HUES64 (cell line): ENCODE data around the gene CENPK. TPM values are rescaled to one million over a fixed set of nuclear protein-coding genes. Genes with fewer than 3 reads are reported as not detected.
"Not testable (repeated sequence)": the region's sequence is repeated elsewhere in the genome, so short reads cannot be mapped to it uniquely, and the experiment has no call there.

Experiments used
- H3K27ac ChIP-seq: 2 replicates; pipeline ENCODE4 v1.7.0; 2013; ENCODE audit warnings: low read depth, low read length, inconsistent platforms
- H3K27me3 ChIP-seq: 2 replicates; pipeline ENCODE4 v1.6.1; 2013; ENCODE audit warnings: mild to moderate bottlenecking, low read length; ENCODE audit not compliant: insufficient read depth
- H3K36me3 ChIP-seq: 2 replicates; pipeline ENCODE4 v1.6.1; 2013; ENCODE audit warnings: mild to moderate bottlenecking, low read length; ENCODE audit not compliant: insufficient read depth
- H3K4me1 ChIP-seq: 2 replicates; pipeline ENCODE4 v1.6.1; 2013; ENCODE audit warnings: mild to moderate bottlenecking, low read length, moderate library complexity; ENCODE audit not compliant: insufficient read depth
- H3K4me3 ChIP-seq: 2 replicates; pipeline ENCODE4 v1.5.1; 2013; ENCODE audit warnings: mild to moderate bottlenecking, low read length, moderate library complexity
- H3K9ac ChIP-seq: 2 replicates; pipeline ENCODE4 v1.6.1; 2013; ENCODE audit warnings: mild to moderate bottlenecking, low read depth, low read length
- H3K9me3 ChIP-seq: 2 replicates; pipeline ENCODE4 v1.6.1; 2013; ENCODE audit warnings: low read depth, low read length; ENCODE audit not compliant: insufficient read depth
- WGBS: fragments of 150-250, 120-280 bp; methylation state at CpG from one replicate; pipeline ENCODE4 v1.1.7; 2013; ENCODE audit warnings: missing lambda C conversion rate; 5-methylcytosine and 5-hydroxymethylcytosine counted together
- polyA plus RNA-seq, 2 experiments: library from polyadenylated mRNA; stranded (reverse); fragments of 50-300 nt; gene quantifications; one replicate each; pipeline ENCODE4 v1.2.3, GENCODE V29; 2013

Gene CENPK, protein sequence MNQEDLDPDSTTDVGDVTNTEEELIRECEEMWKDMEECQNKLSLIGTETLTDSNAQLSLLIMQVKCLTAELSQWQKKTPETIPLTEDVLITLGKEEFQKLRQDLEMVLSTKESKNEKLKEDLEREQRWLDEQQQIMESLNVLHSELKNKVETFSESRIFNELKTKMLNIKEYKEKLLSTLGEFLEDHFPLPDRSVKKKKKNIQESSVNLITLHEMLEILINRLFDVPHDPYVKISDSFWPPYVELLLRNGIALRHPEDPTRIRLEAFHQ
- 40.4 TPM for polyA plus RNA-seq (2013, experiment 1 of 2)
- polyA plus RNA-seq (2013, experiment 2 of 2): 45.1 TPM

GRCh38 chr5:65562731-65563701 is at the start of gene CENPK, which contains the start of gene PPWD1:
Gene CENPK (minus strand): TSS chr5:65563168. CDS start chr5:65554907, 8,261 bp downstream.
Gene PPWD1 (plus strand): TSS chr5:65563296. CDS start chr5:65563311, 15 bp downstream.
- peak within 1 kb of the TSS; percentile 95 for H3K9ac ChIP-seq
- WGBS: under 1% methylated on average over 50 of the region's 54 CpGs
- peaks cover 11% of the 10 kb centered on the region; the same call in 1 of the 2 replicates for H3K4me1 ChIP-seq
- peak within 1 kb of the TSS; percentile 94 for H3K27ac ChIP-seq
- H3K4me3 ChIP-seq: peak within 1 kb of the TSS; percentile 88
- H3K27me3 ChIP-seq: no peaks in the 10 kb centered on the region
- H3K9me3 ChIP-seq: no peaks in the 10 kb centered on the region
- H3K36me3 ChIP-seq: peaks cover 37% of the 10 kb centered on the region

DNA sequence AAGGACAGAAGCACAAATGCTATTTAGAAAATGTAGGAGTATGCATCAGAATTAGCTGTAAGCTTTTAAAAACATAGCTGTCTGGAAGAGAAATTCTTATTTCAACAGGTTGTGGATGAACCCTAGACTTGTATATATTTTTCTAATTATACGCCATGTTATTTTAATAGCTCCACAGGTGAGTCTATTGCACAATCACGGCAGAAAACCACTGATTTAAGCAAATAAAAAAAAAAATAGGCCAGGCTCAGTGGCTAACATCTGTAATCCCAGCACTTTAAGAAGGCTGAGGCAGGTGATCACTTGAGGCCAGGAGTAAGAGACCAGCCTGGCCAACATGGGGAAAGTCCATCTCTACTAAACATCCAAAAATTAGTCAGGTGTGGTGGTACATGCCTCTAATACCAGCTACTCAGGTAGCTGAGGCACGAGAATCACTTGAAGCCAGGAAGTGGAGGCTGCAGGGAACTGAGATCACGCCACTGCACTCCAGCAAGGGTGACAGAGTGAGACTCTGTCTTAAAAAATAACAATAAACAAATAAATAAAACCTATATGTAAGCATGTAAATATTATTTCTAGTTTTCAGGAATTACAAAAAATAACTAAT is 49.4 kb upstream of the CENPK start:
- WGBS: 96% methylated on average over 3 of the region's 4 CpGs
- Histone ChIP-seq H3K4me3 (no peak overlapping the region), H3K4me1 (no peaks in the 10 kb centered on the region), H3K36me3 (peaks cover 82% of the 10 kb centered on the region), H3K27ac (no peak overlapping the region), H3K9ac (no peak overlapping the region), H3K27me3 (no peaks in the 10 kb centered on the region), H3K9me3 (no peaks in the 10 kb centered on the region)

GRCh38 chr5:65611524-65611923 is 48.6 kb upstream of the CENPK start:
- no peaks in the 10 kb centered on the region for H3K4me1 ChIP-seq
- H3K9me3 ChIP-seq: no peaks in the 10 kb centered on the region
- H3K36me3 ChIP-seq: peaks cover 86% of the 10 kb centered on the region
- H3K9ac ChIP-seq: no peak overlapping the region
- 90% methylated on average over 3 of the region's 3 CpGs for WGBS
- H3K27me3 ChIP-seq: no peaks in the 10 kb centered on the region
- H3K27ac ChIP-seq: no peak overlapping the region
- H3K4me3 ChIP-seq: no peak overlapping the region

DNA sequence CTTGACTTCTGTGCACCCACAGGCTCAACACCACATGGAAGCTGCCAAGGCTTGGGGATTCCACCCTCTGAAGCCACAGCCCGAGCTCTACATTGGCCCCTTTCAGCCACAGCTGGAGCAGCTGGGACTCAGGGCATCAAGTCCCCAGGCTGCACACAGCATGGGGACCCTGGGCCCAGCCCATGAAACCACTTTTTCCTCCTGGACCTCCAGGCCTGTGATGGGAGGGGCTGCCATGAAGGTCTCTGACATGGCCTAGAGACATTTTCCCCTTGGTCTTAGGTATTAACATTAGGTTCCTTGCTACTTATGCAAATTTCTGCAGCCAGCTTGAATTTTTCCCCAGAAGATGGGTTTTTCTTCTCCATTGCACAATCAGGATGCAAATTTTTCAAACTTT is 38.8 kb upstream of the CENPK start:
- H3K9me3 ChIP-seq: peaks cover 13% of the 10 kb centered on the region; the same call in 1 of the 2 replicates
- not testable (repeated sequence) for H3K27me3 ChIP-seq, H3K9ac ChIP-seq, H3K4me3 ChIP-seq, H3K4me1 ChIP-seq, H3K27ac ChIP-seq
- 96% methylated on average over 1 of the region's 1 CpG for WGBS
- H3K36me3 ChIP-seq: peaks cover 84% of the 10 kb centered on the region

DNA sequence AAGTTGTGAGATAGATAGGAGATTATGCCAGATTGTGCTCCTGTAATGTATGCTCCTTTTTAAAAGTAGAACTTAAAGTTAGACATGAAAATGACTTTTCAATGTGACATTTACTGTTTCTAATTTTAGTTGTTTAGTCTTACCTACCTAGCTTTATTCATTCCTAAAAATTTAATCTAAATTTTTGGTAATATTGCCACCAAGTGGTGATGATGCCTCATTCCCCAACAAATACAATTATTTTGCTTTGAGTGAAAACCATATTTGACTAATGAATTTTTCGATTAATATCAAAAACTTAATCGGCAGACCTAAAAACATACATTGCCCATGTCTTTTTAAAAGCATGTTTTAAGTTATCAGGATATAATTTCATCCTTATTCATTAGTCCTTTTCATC is 25.7 kb upstream of the CENPK start:
- no peaks in the 10 kb centered on the region for H3K27me3 ChIP-seq
- H3K4me3 ChIP-seq: no peak overlapping the region
- no peak overlapping the region for H3K27ac ChIP-seq
- H3K9ac ChIP-seq: no peak overlapping the region
- H3K9me3 ChIP-seq: no peaks in the 10 kb centered on the region
- no peaks in the 10 kb centered on the region for H3K4me1 ChIP-seq
- 100% methylated on average over 1 of the region's 2 CpGs for WGBS
- peaks cover 93% of the 10 kb centered on the region for H3K36me3 ChIP-seq

DNA sequence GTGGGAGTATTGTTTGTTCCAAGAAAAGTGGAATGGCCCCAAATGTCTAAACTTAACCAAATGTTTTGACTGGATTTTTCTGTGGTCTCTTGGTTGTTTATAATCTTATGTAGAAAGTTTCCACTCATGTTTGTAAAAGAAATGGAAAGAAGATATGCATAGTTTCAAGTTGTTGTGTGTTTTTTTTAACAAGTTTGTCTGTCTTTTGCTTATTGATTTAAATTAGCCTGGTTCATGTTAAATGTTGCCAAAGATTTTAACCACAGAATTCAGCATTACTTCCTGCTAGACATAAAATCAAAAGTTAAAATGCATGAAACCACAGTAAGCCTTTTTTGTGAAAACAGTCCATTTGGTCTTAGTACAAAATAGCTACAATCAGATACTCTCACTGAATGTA is 14.2 kb upstream of the CENPK start:
- H3K4me3 ChIP-seq: no peak overlapping the region
- peaks cover 88% of the 10 kb centered on the region for H3K36me3 ChIP-seq
- no peak overlapping the region for H3K9ac ChIP-seq
- no peak overlapping the region for H3K27ac ChIP-seq
- H3K27me3 ChIP-seq: no peaks in the 10 kb centered on the region
- H3K9me3 ChIP-seq: no peaks in the 10 kb centered on the region
- no peaks in the 10 kb centered on the region for H3K4me1 ChIP-seq

DNA sequence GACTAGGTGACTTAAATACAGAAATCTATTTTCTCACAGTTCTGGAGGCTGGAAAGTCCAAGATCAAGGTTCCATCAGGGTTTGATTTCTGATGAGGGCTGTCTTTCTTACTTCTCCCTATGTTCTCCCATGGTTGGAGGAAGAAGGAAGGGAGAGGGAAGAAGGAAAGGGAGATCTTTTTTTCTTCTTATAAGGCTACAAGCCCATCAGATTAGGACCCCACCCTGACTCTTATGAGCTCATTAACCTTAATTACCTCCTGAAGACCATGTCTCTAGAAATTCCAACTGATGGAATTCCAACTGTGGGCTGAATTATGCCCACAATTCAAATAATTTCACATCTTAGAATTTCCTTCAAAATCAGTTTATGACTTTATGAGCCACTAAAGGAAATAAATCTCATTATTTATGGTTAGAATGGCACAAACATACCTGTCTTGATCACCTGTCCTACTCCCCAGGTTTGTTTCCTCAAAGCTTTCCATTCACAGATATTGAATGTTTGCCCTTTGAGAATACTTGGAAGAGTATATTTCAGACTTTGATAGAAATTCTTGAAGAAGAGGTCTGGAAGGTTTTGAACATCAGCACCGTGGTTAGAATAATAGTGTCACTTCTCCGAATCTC is 7.7 kb upstream of the CENPK start:
- Histone ChIP-seq H3K4me1 (no peaks in the 10 kb centered on the region), H3K9me3 (no peaks in the 10 kb centered on the region), H3K27ac (no peak overlapping the region), H3K4me3 (no peak overlapping the region), H3K36me3 (peaks cover 77% of the 10 kb centered on the region), H3K9ac (no peak overlapping the region), H3K27me3 (no peaks in the 10 kb centered on the region)
- WGBS: 98% methylated on average over 2 of the region's 2 CpGs

- no peaks in the 10 kb centered on the region for H3K27me3 ChIP-seq
- no peak overlapping the region for H3K4me3 ChIP-seq
- H3K9ac ChIP-seq: no peak overlapping the region
- WGBS: 96% methylated on average over 5 of the region's 5 CpGs
- H3K4me1 ChIP-seq: peaks cover 11% of the 10 kb centered on the region; the same call in 1 of the 2 replicates
- no peak overlapping the region for H3K27ac ChIP-seq
- H3K36me3 ChIP-seq: peaks cover 40% of the 10 kb centered on the region
- H3K9me3 ChIP-seq: no peaks in the 10 kb centered on the region
Observed at GRCh38 chr5:65566505-65566904, 3.5 kb upstream of the CENPK start.

DNA sequence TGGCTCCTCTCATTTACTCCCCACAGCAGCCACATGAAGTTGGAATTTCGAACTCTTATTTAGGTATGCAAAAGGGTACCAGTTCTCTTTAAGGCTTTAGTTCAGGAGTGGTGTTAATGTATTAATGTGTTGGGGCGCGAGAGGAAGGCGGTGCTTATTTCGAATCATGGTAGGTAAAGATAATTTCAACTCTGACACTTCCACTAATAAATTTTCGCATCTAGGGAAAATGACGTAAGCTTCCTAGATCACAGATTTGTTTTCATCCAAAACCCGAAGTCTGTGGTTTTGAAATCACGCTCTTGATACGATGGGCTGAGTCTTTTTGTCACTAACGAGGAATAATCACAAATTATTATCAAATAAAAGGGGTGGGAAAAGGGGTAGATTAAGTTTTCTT is 809 bp upstream of the CENPK start:
- H3K27ac ChIP-seq: peak overlapping the region; percentile 94; the same call in 1 of the 2 replicates
- WGBS: 39% methylated on average over 7 of the region's 11 CpGs
- H3K36me3 ChIP-seq: peaks cover 35% of the 10 kb centered on the region
- H3K9ac ChIP-seq: peak overlapping the region; percentile 95
- H3K4me3 ChIP-seq: peak overlapping the region; percentile 88
- no peaks in the 10 kb centered on the region for H3K27me3 ChIP-seq
- H3K9me3 ChIP-seq: no peaks in the 10 kb centered on the region
- peaks cover 11% of the 10 kb centered on the region; the same call in 1 of the 2 replicates for H3K4me1 ChIP-seq

DNA sequence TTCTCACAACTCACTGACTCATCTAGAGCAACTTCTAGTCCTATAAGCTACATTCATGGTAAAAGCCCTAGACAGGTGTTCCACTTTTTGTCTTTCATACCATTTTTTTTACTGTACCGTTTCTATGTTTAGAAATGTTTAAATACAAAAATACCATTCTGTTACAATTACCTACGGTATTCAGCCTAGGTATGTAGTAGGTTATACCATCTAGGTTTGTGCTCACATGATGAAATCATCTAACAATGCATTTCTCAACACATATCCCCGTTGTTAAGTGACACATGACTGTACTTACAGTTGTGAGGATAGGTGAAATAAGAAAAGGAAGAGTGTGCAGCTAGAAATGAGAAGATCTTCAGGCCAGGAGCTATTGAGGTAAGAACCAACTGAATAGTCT is 6.2 kb downstream of the CENPK start:
- H3K9me3 ChIP-seq: no peaks in the 10 kb centered on the region
- H3K27ac ChIP-seq: no peak overlapping the region
- H3K27me3 ChIP-seq: no peaks in the 10 kb centered on the region
- peaks cover 2% of the 10 kb centered on the region; the same call in 1 of the 2 replicates for H3K4me1 ChIP-seq
- no peak overlapping the region for H3K9ac ChIP-seq
- H3K4me3 ChIP-seq: no peak overlapping the region
- H3K36me3 ChIP-seq: peaks cover 83% of the 10 kb centered on the region
- WGBS: 100% methylated on average over 2 of the region's 3 CpGs
